Prostate gland (tissue), 2 donors: Measurements from ENCODE around the gene ATP6V1B1.

ENCODE experiments used
- CTCF ChIP-seq, 4 experiments: fragments of 200-600 bp in 2 of 4; fragments of 450-650 bp in 2 of 4; sonication (generic) in 2 of 4; IDR thresholded peaks; 1 replicate in 3 of 4; 2 replicates in 1 of 4; pipeline ENCODE4 v1.5.1; 2016 to 2019; ENCODE audit warnings: antibody characterized with exemption in 4 of 4, mild to moderate bottlenecking in 2 of 4, moderate library complexity in 2 of 4
- POLR2A ChIP-seq: fragments of 450-650 bp; IDR thresholded peaks from one replicate; pipeline ENCODE4 v1.6.1; 2016; ENCODE audit warnings: antibody characterized with exemption, mild to moderate bottlenecking
- POLR2AphosphoS5 ChIP-seq: sonication (generic); formaldehyde crosslinking; IDR thresholded peaks from one replicate; pipeline ENCODE4 v1.6.1; 2017; ENCODE audit warnings: antibody characterized with exemption

DNA sequence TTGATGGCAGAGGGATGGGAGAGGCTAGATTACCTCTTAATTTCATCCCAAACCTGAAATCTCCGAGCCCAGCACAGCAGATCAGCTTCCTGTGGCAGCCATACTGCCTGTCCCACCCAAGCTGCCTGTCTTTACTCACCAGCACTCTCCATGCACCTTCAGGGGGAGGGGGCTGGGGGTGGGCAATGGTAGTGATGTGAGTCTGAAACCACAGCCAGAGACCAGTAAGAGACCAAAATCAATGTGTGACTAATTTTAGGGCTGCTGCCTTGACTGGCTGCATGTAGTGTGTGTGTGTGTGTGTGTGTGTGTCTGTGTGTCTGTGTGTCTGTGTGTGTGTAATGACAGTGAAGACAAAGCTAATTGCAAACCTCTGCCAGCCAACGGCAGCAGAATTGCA, 70.6 kb downstream of the ATP6V1B1 start:
- TF ChIP-seq POLR2AphosphoS5 (no peak), CTCF (IDR thresholded peaks at IDR 0.05) (no peak), POLR2A (no peak)
